DMS53 (cell line): ENCODE data around the gene SCUBE2.
"Not testable (repeated sequence)": the region's sequence is repeated elsewhere in the genome, so short reads cannot be mapped to it uniquely, and the experiment has no call there.

Experiments
- DNase-seq: peaks from one replicate; lab custom pipeline; 2025; lab: John Stamatoyannopoulos, UW

SCUBE2 gene

DNA sequence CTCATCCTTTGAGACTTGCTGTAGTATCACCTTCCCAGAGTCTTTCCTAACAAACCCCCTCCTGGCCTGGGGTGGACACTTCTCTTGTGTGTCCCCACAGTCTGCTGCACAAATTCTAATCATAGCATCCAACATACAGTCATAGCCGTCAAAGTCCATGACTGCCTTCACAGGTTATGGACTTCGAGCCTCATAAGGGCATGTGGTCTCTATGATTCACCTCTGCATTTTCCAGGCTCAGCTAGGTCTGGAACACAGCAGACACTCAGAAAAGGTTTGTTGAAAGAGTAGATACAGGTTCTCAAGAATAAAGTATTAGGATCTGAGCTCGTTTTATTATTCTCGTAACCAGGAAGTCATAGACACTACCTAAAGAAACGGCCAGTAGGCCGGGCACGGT, 13.2 kb upstream of the SCUBE2 start:
- no peak for DNase-seq

DNA sequence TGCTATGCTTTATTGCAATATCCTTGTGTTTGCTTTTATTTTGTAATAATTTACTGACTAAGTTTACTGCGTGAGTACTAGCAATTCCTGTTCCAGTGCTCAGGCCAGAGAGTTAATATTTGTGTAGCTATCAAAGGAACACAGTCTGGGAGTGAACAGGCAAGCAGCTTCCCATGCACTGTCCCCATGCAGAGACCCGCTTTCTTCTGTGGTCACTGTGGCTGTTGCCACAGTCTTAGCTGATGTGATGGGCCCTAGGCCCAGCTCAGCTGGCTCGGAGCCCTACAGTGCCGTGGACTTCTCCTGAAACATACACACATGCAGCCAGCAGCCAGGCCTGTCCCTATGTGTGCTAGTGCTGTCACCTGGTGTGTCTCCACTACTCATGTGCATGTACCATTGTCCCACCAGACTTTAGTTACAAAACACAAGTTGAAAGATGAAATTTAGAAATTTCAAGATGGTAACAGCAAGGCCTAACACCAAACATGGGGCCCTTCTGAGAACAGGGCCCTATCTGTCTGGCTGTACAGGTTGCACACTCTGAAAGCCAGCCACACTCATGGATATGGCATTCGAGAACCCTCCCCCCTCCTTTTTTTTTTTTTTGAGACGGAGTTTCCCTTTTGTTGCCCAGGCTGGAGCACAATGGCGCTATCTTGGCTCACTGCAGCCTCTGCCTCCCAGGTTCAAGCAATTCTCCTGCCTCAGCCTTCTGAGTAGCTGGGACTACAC, 12.3 kb upstream of the SCUBE2 start:
- DNase-seq = no peak

DNA sequence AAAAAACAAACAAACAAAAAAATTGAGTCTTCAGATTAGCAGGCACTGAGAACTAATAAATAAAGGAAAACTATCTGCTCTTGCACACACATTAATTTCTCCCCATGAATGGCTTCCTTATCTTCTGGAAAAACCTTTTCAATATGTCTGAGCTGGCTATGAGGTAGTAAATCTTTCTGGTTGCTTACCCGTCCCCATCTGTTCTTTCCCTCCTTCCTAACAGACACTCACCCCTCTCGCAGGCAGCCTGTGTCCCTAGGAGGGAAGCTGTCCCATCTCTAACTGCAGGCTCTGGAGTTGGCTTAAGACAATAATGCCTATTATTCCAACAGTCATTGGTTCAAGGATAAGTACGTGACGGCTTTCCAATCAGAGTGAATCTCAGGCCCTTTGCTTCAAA, 8.2 kb upstream of the SCUBE2 start:
- DNase-seq = no peak

DNA sequence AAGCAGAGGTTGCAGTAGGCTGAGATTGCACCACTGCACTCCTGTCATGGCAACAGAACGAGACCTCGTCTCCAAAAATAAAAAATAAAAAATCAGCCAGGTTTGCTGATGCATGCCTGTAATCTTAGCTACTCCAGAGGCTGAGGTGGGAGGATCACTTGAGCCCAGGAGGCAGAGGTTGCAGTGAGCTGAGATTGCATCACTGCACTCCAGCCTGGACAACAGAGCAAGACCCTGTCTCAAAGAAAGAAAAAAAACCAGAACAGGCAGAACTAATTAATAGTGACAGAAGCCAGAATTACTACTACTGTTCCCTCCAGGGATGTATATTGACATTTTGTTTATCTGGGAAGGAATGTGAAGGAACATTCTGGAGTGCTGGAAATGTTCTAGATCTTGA, 7.1 kb upstream of the SCUBE2 start:
- DNase-seq = not testable (repeated sequence)

DNA sequence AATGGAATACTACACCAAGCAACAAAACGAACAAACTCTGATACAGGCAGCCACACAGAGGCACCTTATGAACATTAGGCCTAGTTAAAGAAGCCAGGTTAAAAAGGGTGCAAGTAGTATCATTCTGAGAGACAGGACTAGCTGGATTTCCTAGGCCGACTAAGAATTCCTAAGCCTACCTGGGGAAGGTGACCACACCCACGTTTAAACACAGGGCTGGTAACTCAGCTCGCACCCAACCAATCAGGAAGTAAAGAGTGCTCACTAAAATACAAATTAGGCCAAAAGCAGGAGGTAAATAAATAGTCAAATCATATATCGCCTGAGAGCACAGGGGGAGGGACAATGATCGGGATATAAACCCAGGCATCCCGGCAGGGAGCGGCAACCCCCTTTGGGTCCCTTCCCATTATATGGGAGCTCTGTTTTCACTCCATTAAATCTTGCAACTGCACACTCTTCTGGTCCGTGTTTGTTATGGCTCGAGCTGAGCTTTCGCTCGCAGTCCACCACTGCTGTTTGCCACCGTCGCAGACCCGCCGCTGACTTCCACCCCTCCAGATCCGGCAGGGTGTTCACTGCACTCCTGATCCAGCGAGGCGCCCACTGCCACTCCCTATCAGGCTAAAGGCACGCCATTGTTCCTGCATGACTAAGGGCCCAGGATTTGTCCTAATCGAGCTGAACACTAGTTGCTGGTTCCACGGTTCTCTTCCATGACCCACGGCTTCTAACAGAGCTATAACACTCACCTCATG, 6.0 kb upstream of the SCUBE2 start:
- not testable (repeated sequence) for DNase-seq

DNA sequence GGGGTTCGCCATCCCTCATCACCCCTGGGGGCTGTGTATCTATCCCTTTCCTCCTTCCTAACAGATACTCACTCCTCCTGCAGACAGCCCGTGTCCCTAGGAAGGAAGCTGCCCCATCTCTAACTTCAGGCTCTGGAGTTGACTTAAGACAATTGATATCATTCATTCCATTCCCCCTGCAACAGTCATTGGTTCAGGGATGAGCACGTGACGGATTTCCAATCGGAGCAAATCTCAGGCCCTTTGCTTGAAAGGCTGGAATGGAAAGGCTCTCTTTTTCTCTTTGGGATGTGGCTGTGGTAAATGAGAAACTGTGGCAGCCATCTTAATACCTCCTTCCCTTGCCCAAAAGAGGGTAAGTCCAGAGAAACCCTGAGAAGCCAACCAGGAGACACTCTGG, 5.0 kb upstream of the SCUBE2 start:
- no peak for DNase-seq

DNA sequence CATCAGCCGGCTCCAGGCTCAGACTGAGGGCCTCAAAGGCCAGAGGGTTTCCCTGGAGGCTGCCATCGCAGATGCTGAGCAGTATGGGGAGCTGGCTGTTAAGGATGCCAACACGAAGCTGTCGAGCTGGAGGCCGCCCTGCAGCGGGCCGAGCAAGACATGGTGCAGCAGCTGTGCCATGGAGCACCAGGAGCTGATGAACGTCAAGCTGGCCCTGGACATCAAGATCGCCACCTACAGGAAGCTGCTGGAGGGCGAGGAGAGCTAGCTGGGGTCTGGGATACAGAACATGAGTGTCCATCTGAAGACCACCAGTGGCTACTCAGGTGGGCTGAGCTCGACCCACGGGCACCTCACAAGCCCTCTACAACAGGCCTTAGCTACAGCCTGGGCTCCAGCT, 4.0 kb upstream of the SCUBE2 start:
- DNase-seq = peak; percentile 20

DNA sequence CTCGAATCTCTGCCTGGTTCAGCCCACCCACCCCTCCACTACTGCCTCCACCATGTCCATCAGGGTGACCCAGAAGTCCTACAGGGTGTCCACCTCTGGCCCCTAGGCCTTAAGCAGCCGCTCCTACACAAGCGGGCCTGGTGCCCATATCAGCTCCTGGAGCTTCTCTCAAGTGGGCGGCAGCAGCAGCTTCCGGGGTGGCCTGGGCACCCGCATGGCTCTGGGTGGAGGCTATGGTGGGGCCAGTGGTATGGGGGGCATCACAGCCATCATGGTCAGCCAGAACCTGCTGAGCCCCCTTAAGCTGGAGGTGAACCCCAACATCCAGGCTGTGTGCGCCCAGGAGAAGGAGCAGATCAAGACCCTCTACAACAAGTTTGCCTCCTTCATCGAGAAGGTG, 3.0 kb upstream of the SCUBE2 start:
- no peak for DNase-seq

DNA sequence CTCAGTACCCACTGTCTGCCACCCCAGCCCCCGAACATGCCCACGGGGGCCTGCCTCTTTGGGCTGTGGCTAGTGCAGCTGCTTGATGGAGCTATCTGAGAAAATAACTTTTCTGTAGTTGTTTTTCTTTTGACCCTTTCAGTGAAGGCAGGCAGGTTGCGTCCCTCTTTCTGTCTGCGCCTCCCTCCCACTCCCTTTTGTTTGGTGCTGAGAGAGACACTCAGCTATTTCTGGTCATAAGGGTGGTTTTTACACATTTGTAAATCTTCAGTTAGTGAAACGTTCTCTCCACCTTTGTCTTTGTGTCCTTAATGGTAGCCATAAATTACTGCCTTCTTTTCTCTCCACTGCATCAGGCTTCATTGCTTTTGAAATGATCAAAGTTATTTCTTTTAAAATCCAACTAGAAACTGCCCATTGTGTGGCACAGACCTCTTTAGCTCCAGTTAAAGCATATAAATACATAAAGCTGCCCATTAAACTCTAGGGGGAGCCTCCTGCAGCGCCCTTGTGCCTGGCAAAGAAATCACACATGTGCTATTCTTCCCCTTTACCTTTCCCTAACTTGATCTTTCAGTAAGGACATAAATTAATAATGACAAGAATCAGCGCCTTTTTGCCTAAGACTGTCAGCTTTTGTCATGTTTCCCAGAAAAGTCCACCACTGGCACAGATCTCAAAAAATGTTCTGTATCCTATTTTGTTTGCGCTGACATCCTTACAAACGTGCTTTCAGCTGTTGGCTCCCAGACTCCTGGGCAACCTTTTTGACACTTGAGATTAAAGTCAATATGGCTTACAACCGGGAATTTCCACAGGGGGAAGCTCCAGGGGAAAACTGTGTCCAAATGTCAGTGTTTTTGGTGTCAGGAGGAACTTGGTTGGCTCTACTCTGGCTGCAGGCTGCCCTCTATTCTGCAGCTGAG, 1.7 kb upstream of the SCUBE2 start:
- peak; percentile 44 for DNase-seq

DNA sequence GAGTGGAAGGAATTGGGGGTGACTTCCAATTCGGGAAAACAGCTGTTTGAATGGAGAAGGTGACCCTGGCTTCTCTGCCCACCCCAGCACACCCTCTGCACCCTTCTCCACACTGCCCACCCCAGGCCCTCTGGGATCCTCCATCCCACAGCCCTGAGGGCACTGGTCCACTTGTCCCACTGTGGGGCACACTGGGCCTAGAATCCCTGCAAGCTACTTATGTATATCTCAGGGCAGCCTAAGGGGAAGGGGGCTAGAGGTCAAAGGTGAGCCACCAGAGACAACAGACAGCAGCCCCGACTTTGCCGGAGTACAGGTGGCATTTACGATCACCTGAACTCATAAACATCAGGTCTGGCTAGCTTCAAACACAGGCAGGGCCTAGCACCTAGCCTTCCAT, 673 bp upstream of the SCUBE2 start:
- DNase-seq = no peak

DNA sequence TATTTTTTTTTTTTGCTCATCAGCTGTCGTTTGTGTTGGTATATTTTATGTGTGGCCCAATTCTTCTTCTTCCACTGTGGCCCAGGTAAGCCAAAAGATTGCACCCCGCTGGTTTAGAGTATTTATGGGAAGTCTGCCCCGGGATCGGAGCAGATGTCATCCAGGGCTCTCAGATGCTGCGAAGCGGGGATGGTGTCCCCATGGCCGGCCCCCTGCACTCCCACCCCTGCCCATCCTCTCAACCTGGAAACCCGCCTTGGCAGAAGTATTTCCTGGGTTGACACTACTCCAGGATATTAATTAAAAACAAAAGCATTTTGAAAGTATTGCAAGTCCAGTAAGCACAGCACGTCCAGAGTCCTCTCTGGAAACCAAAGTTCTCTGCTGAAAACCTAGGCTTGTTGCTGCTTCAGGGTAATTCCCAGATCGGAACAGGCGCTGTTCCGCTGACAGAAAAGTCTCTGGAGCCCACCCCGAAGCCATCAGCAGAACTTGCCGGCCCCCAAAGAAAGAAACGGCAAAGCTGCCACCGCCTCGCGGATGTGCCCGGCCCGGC, 833 bp downstream of the SCUBE2 start:
- DNase-seq = no peak

DNA sequence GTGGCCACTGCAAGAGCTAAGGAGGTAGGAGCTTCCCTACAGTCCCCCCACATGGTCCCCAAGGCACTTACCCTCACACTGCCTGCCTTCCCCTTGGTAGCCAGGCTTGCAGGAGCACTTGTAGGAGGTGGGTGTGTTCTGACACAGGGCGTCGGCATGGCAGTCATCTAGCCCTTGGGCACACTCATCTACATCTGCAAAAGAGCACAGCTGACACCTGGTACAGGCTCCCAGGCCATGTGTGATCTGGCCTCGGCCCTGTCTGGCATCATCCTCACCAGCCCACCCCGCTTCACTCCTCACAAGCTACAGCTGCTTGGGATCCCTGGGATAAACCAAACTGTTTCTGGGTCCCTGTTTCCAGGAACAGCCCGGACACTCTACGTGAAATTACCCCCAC, 1.8 kb downstream of the SCUBE2 start:
- DNase-seq = no peak

DNA sequence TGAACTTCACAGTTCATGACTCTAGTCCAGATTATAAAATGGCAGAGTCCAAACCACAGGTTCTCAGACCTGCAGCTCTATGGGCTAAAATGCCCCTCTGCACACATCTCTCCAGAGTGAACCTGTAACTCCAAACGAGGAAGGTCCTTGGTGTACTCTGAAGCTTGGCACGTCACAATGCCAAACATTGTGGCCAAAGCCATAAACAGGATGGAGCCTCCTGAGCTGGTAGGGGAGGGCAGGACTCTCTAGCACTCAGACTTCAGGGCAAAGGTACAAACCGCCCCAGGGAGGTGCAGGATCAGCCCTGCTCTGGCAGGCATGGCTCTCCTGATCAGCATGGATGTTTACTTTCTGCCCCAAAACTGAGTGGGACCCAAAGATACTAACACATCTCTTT, 2.3 kb downstream of the SCUBE2 start:
- no peak for DNase-seq

DNA sequence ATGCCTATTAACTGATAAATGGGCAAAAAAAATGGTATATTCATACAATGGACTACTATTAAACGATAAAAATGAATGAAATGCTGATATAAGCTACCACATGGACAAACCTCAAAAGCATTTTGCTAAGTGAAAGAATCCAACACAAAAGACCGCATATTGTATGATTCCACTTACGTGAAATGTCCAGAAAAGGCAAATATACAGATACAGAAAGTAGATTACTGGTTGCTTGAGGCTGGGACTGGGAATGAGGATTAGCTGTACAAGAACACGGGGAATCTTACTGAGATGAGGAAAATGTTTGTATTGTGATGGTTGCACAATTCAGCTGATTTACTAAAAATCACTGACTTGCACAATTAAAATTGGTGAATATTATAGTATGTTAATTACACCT, 8.8 kb downstream of the SCUBE2 start:
- no peak for DNase-seq

DNA sequence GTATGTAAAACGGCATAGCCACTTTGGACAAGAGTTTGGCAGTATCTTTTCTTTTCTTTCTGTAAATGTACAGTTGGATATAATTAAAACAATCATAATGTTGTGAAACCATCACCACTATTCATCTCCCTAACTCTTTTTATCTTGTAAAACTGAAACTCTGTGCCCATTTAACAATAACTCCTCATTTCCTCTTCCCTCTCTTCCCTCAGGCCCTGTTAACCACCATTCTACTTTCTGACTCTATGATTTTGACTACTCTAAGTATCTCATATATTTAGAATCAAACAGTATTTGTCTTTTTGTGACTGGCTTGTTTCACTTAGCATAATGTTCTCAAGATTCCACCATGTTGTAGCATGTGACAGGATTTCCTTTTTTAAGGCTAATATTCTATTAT, 10.2 kb downstream of the SCUBE2 start:
- no peak for DNase-seq

DNA sequence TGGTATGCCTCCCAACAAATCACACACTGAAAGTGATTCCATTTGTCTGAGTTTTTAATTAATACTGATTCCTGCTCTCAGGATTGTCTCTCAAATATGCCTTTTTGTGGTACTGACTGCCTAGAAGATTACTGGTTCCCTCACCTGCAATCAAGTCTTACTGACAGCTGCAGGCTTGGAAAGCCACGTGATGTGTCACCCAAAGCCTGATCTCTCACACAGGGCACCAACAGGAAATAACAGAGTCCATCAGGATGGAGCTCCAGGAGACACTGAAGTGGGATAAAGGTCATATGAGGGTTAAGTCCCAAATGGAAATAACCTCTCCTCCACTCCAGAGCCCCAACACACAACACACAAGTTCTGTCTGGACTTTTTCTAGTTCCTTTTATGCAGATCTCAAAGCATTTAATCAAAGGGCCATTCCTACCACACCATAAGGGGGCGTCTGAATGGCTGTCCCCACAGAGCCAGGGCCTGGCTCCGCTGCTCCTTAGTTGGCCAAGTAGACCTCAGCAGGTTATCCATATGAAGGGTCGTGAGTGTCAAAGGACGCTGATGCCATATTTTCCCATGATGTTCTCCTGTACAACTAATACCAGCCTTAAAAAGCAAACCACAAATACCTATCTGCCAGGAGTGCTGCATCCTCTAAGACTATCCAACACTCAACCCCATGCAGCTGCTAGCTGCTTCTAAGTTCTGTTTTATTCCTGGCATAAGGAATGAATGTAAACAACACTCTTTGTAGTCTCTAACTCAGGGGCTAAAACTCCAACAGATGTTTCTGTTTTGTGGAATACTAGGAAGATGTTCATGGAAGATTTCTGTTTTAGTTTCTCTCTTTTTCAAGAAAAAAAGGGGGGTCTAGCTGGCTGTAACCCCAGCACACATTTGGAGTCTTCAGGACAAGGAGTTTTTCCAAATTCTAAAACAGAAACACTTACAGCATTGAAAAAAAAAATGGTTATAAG, 13.0 kb downstream of the SCUBE2 start:
- DNase-seq = peak; percentile 60

DNA sequence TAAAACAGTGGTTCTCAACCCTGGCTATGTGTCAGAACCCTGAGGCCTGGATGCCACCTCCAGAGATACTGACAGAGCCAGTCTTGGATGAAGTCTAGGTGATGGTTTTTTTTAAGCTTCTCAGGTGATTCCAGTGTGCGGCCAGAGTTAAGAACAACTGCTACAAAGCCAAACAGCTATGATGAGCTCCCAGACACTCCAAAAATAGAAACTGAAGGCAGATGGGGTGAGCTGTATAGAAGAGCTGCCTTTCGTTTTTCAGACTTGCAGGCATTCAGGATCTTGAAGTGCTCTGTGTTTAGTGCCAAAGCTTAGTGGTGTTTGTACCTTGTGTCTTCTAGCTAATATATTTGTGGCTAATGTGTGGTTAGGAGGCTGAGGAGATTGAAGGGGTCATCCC, 14.2 kb downstream of the SCUBE2 start:
- DNase-seq = no peak

DNA sequence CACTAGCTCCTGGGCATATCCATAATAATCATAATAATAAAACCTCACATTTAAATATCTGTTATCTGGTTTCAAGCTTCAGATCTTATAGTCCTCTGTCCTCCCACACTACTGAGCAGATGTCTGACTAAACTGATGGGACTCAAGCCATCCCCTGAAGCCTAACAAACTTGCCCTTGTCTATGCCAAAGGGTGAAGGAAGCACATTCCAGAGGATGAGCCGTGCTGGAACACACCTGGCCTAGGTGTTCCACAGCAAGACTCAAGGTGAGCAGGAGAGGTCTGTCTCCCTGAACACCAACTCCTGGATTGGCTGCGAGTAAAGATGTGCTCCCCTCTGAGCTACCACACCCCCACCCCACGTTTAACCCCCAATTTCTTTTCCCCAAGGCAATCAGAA, 14.7 kb downstream of the SCUBE2 start:
- no peak for DNase-seq

DNA sequence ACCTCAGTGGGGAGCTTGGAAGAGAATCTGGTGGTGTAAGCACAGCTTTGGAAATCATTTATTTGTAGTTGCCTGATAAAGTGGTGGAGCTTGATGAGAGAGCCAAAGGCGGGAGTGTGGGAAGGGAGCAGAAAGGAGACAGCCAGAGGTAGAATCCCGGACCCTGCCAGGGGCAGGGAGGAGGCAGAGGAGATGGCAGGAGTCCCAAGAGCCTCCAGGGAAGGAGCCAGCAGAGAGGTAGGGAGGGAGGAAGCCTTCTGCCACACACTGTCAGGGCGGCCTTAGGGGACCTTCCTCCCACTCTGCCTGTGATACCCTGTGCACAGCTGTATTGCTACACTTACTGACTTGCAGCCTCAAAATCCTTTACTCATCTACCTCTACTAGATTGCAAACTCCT, 15.4 kb downstream of the SCUBE2 start:
- DNase-seq = no peak

DNA sequence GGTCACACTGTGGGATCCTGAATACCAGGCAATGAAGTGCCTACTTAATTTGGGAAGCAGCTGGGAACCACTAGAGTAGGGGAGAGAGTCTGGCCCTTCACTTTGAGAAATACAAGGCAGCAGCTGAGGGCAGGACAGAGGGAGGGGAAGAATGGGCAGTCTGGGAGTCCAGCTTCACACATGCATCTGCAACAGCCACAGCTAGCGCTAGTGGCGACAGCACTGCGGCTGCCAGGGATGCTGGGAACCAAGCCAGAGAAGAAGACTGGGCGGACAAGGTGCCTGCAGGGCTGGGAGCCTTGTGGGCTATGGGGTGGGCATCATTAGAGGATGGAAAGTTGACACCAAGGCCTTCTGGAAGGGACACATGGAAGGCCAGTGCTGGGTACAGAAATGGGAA, 15.8 kb downstream of the SCUBE2 start:
- no peak for DNase-seq

DNA sequence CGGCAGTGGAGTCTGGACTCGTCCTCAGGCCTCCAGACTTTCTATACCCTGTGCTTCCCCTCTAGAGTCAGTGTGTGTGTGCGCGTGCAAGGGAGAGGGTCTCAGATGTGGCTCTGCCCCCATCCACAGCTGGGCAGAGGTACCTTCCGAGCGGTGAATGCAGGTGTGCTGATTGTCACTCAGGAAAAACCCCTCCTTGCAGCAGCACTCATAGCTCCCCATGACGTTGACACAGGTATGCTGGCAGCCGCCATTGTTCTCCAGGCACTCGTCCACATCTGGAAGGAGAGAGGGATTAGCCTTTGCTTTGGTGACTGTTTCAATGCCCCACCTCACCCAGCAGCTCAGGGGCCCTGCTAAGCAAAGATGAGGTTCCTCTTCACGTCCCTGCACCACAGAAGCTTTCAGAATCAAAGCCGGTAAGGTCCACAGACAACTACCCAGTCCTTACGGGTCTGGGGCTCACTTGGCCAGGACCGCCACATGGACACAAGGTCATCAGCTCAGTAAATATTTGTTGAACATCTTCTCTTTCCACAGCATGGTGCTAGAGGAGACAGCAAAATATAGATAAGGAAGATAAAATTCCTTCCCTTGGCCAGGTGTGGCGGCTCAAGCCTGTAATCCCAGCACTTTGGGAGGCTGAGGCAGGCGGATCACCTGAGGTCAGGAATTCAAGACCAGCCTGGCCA, 16.9 kb downstream of the SCUBE2 start:
- DNase-seq = no peak
